Measurements from ENCODE around the gene HS3ST6. TPM values are rescaled to one million over a fixed set of nuclear protein-coding genes. Genes with fewer than 3 reads are reported as not detected.
A peak's percentile ranks its signal among the peaks of the same experiment; 100 is the strongest.

HS3ST6 gene
- total and polyA plus RNA-seq, 12 donors = 0.03 TPM; not detected in 11

GRCh38 chr16:1936945-1937479, 18.8 kb upstream of the HS3ST6 start:
- Histone ChIP-seq H3K9me3 (no peaks in the 10 kb centered on the region), H3K36me3 (peaks cover 0 to 45% (median 23%) of the 10 kb centered on the region in 9 donors), H3K4me1 (peaks cover 2 to 36% (median 7%) of the 10 kb centered on the region in 9 donors), H3K27me3 (no peaks in the 10 kb centered on the region), H3K27ac (peak overlapping the region in 1 of 10 donors; percentile 82), H3K4me3 (no peak overlapping the region)
- TF ChIP-seq, protein P1, sequence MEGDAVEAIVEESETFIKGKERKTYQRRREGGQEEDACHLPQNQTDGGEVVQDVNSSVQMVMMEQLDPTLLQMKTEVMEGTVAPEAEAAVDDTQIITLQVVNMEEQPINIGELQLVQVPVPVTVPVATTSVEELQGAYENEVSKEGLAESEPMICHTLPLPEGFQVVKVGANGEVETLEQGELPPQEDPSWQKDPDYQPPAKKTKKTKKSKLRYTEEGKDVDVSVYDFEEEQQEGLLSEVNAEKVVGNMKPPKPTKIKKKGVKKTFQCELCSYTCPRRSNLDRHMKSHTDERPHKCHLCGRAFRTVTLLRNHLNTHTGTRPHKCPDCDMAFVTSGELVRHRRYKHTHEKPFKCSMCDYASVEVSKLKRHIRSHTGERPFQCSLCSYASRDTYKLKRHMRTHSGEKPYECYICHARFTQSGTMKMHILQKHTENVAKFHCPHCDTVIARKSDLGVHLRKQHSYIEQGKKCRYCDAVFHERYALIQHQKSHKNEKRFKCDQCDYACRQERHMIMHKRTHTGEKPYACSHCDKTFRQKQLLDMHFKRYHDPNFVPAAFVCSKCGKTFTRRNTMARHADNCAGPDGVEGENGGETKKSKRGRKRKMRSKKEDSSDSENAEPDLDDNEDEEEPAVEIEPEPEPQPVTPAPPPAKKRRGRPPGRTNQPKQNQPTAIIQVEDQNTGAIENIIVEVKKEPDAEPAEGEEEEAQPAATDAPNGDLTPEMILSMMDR (IDR thresholded peaks at IDR 0.05) = no peak
- ATAC-seq = no peak
- no peak for DNase-seq
- WGBS, 2 donors = 93 to 95% methylated on average over 11 of the region's 11 CpGs
- intact Hi-C loops (cut with DNase I) = loop anchor here in 1 of 10 donors (5.0 kb wide), 1 partner anchor 160 kb away; no protein-coding TSS in a partner anchor

DNA sequence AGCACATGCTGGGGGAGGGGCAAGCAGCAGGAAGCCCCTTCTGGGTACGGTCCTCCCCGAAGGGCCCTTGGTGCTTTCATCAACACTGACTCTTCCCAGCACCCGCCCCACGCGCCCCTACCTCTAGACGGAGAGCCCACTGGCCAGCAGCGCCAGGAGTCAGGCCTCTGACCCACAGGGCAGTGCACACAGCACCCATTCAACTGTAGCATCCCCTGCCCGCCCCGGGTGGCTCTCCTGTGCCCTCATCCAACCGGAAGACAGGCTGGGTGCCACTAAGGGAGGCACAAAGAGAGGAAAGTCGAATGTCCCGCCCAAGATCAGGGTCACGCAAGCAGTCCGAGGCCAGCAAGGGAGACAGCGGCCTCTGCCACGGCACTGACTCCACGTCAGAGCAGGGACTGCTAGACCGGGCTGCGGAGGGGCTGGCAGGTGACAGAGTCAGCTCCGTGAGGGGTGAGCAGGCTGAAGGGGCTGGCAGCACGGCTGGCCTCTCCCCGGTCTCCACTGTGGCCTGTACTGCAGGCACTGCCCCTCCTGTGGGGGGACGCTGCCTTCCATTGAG, 15.0 kb upstream of the HS3ST6 start:
- WGBS, 2 donors = 66 to 68% methylated on average over 23 of the region's 23 CpGs
- Histone ChIP-seq H3K4me3 (no peak overlapping the region), H3K27ac (no peak overlapping the region), H3K4me1 (peaks cover 0 to 23% (median 10%) of the 10 kb centered on the region in 9 donors), H3K9me3 (no peaks in the 10 kb centered on the region), H3K36me3 (peaks cover 0 to 15% (median 7%) of the 10 kb centered on the region in 9 donors), H3K27me3 (no peaks in the 10 kb centered on the region)
- TF ChIP-seq, protein P1 (IDR thresholded peaks at IDR 0.05) = no peak
- DNase-seq = no peak
- intact Hi-C loops (cut with DNase I) = no loop called here
- peak in 1 of 8 donors; percentile 11 for ATAC-seq

GRCh38 chr16:1932050-1933028, 14.1 kb upstream of the HS3ST6 start:
- Histone ChIP-seq H3K27me3 (no peaks in the 10 kb centered on the region), H3K4me1 (peaks cover 0 to 16% (median 10%) of the 10 kb centered on the region in 9 donors), H3K9me3 (no peaks in the 10 kb centered on the region), H3K4me3 (no peak overlapping the region), H3K36me3 (peaks cover 0 to 6% (median 0%) of the 10 kb centered on the region in 9 donors), H3K27ac (no peak overlapping the region)
- TF ChIP-seq, protein P1 (IDR thresholded peaks at IDR 0.05) = peak in 1 of 9 donors; percentile 17
- intact Hi-C loops (cut with DNase I) = no loop called here
- no peak for DNase-seq
- 69% methylated on average over 19 of the region's 19 CpGs for WGBS, 2 donors
- ATAC-seq = peak in 3 of 8 donors; percentile 6 to 31 (median 18)

DNA sequence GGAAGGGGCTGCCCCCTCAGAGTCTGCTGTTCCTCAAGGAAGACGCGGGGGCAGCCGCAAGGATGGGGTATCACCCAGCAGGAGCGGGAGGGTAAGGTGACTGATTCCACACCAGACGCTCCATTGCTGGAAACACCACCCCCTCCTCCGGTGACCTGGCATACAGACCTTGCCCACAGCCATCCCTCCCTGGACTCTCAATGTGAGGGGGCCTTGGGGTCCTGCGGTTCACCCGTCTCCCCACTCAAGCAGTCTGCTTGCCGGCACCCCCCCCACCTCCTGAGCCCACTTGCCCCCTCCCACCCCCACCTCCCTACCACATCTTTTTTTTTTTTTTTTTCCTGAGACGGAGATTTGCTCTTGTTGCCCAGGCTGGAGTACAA, 12.1 kb upstream of the HS3ST6 start:
- WGBS, 2 donors = 70 to 79% methylated on average over 10 of the region's 10 CpGs
- TF ChIP-seq, protein P1 (IDR thresholded peaks at IDR 0.05) = no peak
- no peak for ATAC-seq
- H3K27ac ChIP-seq = peak overlapping the region in 1 of 10 donors; percentile 86
- H3K27me3 ChIP-seq = peaks cover 0 to 4% (median 0%) of the 10 kb centered on the region in 7 donors
- H3K4me1 ChIP-seq = peaks cover 0 to 16% (median 10%) of the 10 kb centered on the region in 9 donors
- intact Hi-C loops (cut with DNase I) = no loop called here
- no peaks in the 10 kb centered on the region for H3K36me3 ChIP-seq
- H3K9me3 ChIP-seq = no peaks in the 10 kb centered on the region
- peak overlapping the region in 1 of 10 donors; percentile 61 for H3K4me3 ChIP-seq
- no peak for DNase-seq

Data from heart right ventricle (tissue), 16 donors.